HEK293 (cell line): ENCODE data around the gene HSF5.

Source experiments
- CTCF ChIA-PET: fragments of 350-600 bp; formaldehyde crosslinking; extraction: SDS; loops from one replicate; lab custom pipeline; 2021; ENCODE audit warnings: antibody characterized with exemption; lab: Yijun Ruan, JAX
- POLR2A ChIA-PET: fragments of 300-600 bp; formaldehyde crosslinking; extraction: SDS; loops from one replicate; lab custom pipeline; 2020; ENCODE audit warnings: antibody characterized with exemption, inconsistent platforms; lab: Yijun Ruan, JAX
- H3K27ac ChIP-seq: fragments of 200-500 bp; sonication (Bioruptor generic); 2 replicates; pipeline ENCODE4 v1.5.1; 2014; ENCODE audit warnings: low read depth, low read length, control low read depth, inconsistent platforms; ENCODE audit errors: extremely low read depth
- H3K36me3 ChIP-seq, 2 experiments: fragments of 200-500 bp in 1 of 2; sonication (Bioruptor generic) in 1 of 2; 1 replicate in 1 of 2; 2 replicates in 1 of 2; pipeline ENCODE4 v1.5.1; 2014 to 2017; ENCODE audit warnings: inconsistent platforms in 2 of 2, low read length in 2 of 2; ENCODE audit not compliant: control insufficient read depth in 2 of 2, insufficient read depth in 1 of 2
- H3K4me1 ChIP-seq: fragments of 200-500 bp; sonication (Bioruptor generic); 2 replicates; pipeline ENCODE4 v1.5.1; 2014; ENCODE audit warnings: mild to moderate bottlenecking, low read length, inconsistent platforms; ENCODE audit not compliant: control insufficient read depth, insufficient read depth
- H3K4me3 ChIP-seq: 2 replicates; pipeline ENCODE4 v1.5.1; 2011; ENCODE audit warnings: low read depth, mild to moderate bottlenecking, control low read depth, low read length, moderate library complexity
- H3K9me3 ChIP-seq: fragments of 200-500 bp; sonication (Bioruptor generic); 2 replicates; pipeline ENCODE4 v1.5.1; 2014; ENCODE audit warnings: low read depth, low read length, inconsistent platforms; ENCODE audit not compliant: control insufficient read depth, insufficient read depth
- EGR2 ChIP-seq: fragments of 450-650 bp; formaldehyde crosslinking; IDR thresholded peaks from 2 replicates; pipeline ENCODE4 v1.5.1; 2016; ENCODE audit warnings: low read depth, missing biosample characterization, missing genetic modification characterization
- FEZF1 ChIP-seq: fragments of 450-650 bp; formaldehyde crosslinking; IDR thresholded peaks from 2 replicates; pipeline ENCODE4 v1.5.1; 2016; ENCODE audit warnings: missing biosample characterization, missing genetic modification characterization
- KLF9 ChIP-seq: fragments of 450-650 bp; formaldehyde crosslinking; IDR thresholded peaks from 2 replicates; pipeline ENCODE4 v1.5.1; 2016; ENCODE audit warnings: missing biosample characterization, missing genetic modification characterization, low read depth
- RBAK ChIP-seq: fragments of 450-650 bp; formaldehyde crosslinking; IDR thresholded peaks from 2 replicates; pipeline ENCODE4 v1.5.1; 2016; ENCODE audit warnings: missing biosample characterization, missing genetic modification characterization
- SETDB1 ChIP-seq: IDR thresholded peaks from one replicate; pipeline ENCODE4 v1.6.1; 2017; ENCODE audit warnings: mild to moderate bottlenecking, low read length, moderate library complexity, mixed read lengths; ENCODE audit not compliant: insufficient read length
- TCF7L2 ChIP-seq: IDR thresholded peaks from 2 replicates; pipeline ENCODE4 v1.6.1; 2011; ENCODE audit warnings: low read depth, mild to moderate bottlenecking, inconsistent platforms, low read length, moderate library complexity, borderline replicate concordance
- ZBTB20 ChIP-seq: fragments of 450-650 bp; formaldehyde crosslinking; IDR thresholded peaks from 2 replicates; pipeline ENCODE4 v1.5.1; 2016; ENCODE audit warnings: missing biosample characterization, missing genetic modification characterization
- ZNF10 ChIP-seq: fragments of 450-650 bp; formaldehyde crosslinking; IDR thresholded peaks from 2 replicates; pipeline ENCODE4 v1.5.1; 2017; ENCODE audit warnings: missing biosample characterization, missing genetic modification characterization
- ZNF121 ChIP-seq: fragments of 450-650 bp; formaldehyde crosslinking; IDR thresholded peaks from 2 replicates; pipeline ENCODE4 v1.5.1; 2016; ENCODE audit warnings: missing biosample characterization, missing genetic modification characterization
- ZNF23 ChIP-seq: fragments of 450-650 bp; formaldehyde crosslinking; IDR thresholded peaks from 2 replicates; pipeline ENCODE4 v1.5.1; 2016; ENCODE audit warnings: missing biosample characterization, missing genetic modification characterization, borderline replicate concordance
- ZNF37A ChIP-seq: fragments of 450-650 bp; IDR thresholded peaks from 2 replicates; pipeline ENCODE4 v1.5.1; 2018; ENCODE audit warnings: missing biosample characterization, missing genetic modification characterization
- ZNF416 ChIP-seq: fragments of 450-650 bp; formaldehyde crosslinking; IDR thresholded peaks from 2 replicates; pipeline ENCODE4 v1.5.1; 2016; ENCODE audit warnings: missing biosample characterization, missing genetic modification characterization
- ZNF510 ChIP-seq: fragments of 450-650 bp; formaldehyde crosslinking; IDR thresholded peaks from 2 replicates; pipeline ENCODE4 v1.5.1; 2018; ENCODE audit warnings: mild to moderate bottlenecking, missing genetic modification characterization, missing biosample characterization; ENCODE audit not compliant: insufficient replicate concordance
- ZNF544 ChIP-seq: fragments of 450-650 bp; formaldehyde crosslinking; IDR thresholded peaks from 2 replicates; pipeline ENCODE4 v1.5.0; 2017; ENCODE audit warnings: missing biosample characterization, missing genetic modification characterization
- ZNF549 ChIP-seq: fragments of 450-650 bp; IDR thresholded peaks from 2 replicates; pipeline ENCODE4 v1.5.1; 2018; ENCODE audit warnings: missing biosample characterization, missing genetic modification characterization, mild to moderate bottlenecking, inconsistent platforms, moderate library complexity
- ZNF600 ChIP-seq: fragments of 450-650 bp; formaldehyde crosslinking; IDR thresholded peaks from 2 replicates; pipeline ENCODE4 v1.5.1; 2016; ENCODE audit warnings: missing biosample characterization, missing genetic modification characterization
- ZNF626 ChIP-seq: fragments of 450-650 bp; sonication (Bioruptor Pico); formaldehyde crosslinking; IDR thresholded peaks from 2 replicates; pipeline ENCODE4 v1.5.1; 2018; ENCODE audit warnings: missing biosample characterization, missing genetic modification characterization, inconsistent platforms
- ZNF768 ChIP-seq: fragments of 450-650 bp; formaldehyde crosslinking; IDR thresholded peaks from 2 replicates; pipeline ENCODE4 v1.5.1; 2018; ENCODE audit warnings: missing biosample characterization, mild to moderate bottlenecking, missing genetic modification characterization
- ZNF777 ChIP-seq: fragments of 450-650 bp; formaldehyde crosslinking; IDR thresholded peaks from 2 replicates; pipeline ENCODE4 v1.5.1; 2017; ENCODE audit warnings: missing biosample characterization, missing genetic modification characterization, borderline replicate concordance
- TF ChIP-seq, protein P1 (sequence below): fragments of 450-650 bp; formaldehyde crosslinking; IDR thresholded peaks from 2 replicates; pipeline ENCODE4 v1.5.1; 2016; ENCODE audit warnings: missing biosample characterization, missing genetic modification characterization
- TF ChIP-seq, protein P2 (sequence below): fragments of 450-650 bp; formaldehyde crosslinking; IDR thresholded peaks from 2 replicates; pipeline ENCODE4 v1.5.1; 2016; ENCODE audit warnings: missing biosample characterization, missing genetic modification characterization, borderline replicate concordance
- TF ChIP-seq, protein P3 (sequence below): fragments of 450-650 bp; formaldehyde crosslinking; IDR thresholded peaks from 2 replicates; pipeline ENCODE4 v1.5.1; 2016; ENCODE audit warnings: missing biosample characterization, missing genetic modification characterization
- TF ChIP-seq, protein P4 (sequence below): fragments of 450-650 bp; formaldehyde crosslinking; IDR thresholded peaks from 2 replicates; pipeline ENCODE4 v1.5.1; 2016; ENCODE audit warnings: missing biosample characterization, missing genetic modification characterization
- TF ChIP-seq, protein P5 (sequence below): fragments of 450-650 bp; formaldehyde crosslinking; IDR thresholded peaks from 2 replicates; pipeline ENCODE4 v1.5.1; 2016; ENCODE audit warnings: missing biosample characterization, missing genetic modification characterization

Gene HSF5

DNA sequence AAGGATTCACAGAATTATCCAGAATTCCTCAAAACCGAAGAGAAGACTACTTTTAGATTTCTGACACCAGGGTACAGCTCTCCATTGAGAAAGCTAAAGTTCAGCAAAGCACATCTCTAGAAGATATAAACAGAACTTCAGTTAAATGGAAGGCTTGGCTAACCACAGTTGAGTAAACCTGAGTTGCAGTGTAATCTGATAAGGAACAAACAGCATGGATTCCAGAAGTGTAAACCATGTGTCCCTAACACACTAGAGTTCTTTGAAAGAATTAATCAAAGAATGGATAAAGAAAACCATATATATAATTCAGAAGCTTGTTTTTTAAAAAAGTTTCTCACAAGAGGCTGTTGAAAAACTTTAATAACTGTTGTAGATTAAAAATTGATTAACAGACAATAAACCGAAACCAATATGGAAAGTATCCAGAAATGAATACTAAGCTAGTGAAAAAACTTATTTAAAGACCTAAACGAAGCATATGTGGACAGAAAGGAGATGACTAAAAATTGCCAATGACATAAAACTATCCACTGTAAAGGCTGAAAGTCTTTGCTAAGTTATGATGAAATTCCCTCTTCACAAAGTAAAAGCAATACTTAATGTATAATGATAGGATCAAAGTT lies 75.1 kb downstream of the HSF5 start:
- Histone ChIP-seq H3K4me3 (peak overlapping the region; percentile 17), H3K4me1 (peaks cover 29% of the 10 kb centered on the region), H3K36me3 (no peaks in the 10 kb centered on the region; a peak in 1 of 3 replicates), H3K9me3 (no peaks in the 10 kb centered on the region), H3K27ac (peak overlapping the region; percentile 25)
- POLR2A ChIA-PET, result interaction anchor here (0.5 to 5.4 kb wide), 2 partner anchors 52 to 60 kb away, joined by 3 to 130 read pairs; partner anchors contain the start of gene SUPT4H1
- CTCF ChIA-PET, result interaction anchor here (1.0 to 5.7 kb wide), 6 partner anchors 16 to 241 kb away, joined by 3 to 100 read pairs (median 4); partner anchors contain the start of gene SUPT4H1
- TF ChIP-seq, protein P1, sequence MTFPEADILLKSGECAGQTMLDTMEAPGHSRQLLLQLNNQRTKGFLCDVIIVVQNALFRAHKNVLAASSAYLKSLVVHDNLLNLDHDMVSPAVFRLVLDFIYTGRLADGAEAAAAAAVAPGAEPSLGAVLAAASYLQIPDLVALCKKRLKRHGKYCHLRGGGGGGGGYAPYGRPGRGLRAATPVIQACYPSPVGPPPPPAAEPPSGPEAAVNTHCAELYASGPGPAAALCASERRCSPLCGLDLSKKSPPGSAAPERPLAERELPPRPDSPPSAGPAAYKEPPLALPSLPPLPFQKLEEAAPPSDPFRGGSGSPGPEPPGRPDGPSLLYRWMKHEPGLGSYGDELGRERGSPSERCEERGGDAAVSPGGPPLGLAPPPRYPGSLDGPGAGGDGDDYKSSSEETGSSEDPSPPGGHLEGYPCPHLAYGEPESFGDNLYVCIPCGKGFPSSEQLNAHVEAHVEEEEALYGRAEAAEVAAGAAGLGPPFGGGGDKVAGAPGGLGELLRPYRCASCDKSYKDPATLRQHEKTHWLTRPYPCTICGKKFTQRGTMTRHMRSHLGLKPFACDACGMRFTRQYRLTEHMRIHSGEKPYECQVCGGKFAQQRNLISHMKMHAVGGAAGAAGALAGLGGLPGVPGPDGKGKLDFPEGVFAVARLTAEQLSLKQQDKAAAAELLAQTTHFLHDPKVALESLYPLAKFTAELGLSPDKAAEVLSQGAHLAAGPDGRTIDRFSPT (tag by site-specific recombination), result no peak
- no peak for TF ChIP-seq ZNF23
- TF ChIP-seq TCF7L2, result no peak
- TF ChIP-seq SETDB1, result no peak
- TF ChIP-seq ZNF549 (tag by site-specific recombination), result no peak
- no peak for TF ChIP-seq ZNF37A (tag by site-specific recombination)
- TF ChIP-seq ZNF777, result no peak
- TF ChIP-seq, protein P2, sequence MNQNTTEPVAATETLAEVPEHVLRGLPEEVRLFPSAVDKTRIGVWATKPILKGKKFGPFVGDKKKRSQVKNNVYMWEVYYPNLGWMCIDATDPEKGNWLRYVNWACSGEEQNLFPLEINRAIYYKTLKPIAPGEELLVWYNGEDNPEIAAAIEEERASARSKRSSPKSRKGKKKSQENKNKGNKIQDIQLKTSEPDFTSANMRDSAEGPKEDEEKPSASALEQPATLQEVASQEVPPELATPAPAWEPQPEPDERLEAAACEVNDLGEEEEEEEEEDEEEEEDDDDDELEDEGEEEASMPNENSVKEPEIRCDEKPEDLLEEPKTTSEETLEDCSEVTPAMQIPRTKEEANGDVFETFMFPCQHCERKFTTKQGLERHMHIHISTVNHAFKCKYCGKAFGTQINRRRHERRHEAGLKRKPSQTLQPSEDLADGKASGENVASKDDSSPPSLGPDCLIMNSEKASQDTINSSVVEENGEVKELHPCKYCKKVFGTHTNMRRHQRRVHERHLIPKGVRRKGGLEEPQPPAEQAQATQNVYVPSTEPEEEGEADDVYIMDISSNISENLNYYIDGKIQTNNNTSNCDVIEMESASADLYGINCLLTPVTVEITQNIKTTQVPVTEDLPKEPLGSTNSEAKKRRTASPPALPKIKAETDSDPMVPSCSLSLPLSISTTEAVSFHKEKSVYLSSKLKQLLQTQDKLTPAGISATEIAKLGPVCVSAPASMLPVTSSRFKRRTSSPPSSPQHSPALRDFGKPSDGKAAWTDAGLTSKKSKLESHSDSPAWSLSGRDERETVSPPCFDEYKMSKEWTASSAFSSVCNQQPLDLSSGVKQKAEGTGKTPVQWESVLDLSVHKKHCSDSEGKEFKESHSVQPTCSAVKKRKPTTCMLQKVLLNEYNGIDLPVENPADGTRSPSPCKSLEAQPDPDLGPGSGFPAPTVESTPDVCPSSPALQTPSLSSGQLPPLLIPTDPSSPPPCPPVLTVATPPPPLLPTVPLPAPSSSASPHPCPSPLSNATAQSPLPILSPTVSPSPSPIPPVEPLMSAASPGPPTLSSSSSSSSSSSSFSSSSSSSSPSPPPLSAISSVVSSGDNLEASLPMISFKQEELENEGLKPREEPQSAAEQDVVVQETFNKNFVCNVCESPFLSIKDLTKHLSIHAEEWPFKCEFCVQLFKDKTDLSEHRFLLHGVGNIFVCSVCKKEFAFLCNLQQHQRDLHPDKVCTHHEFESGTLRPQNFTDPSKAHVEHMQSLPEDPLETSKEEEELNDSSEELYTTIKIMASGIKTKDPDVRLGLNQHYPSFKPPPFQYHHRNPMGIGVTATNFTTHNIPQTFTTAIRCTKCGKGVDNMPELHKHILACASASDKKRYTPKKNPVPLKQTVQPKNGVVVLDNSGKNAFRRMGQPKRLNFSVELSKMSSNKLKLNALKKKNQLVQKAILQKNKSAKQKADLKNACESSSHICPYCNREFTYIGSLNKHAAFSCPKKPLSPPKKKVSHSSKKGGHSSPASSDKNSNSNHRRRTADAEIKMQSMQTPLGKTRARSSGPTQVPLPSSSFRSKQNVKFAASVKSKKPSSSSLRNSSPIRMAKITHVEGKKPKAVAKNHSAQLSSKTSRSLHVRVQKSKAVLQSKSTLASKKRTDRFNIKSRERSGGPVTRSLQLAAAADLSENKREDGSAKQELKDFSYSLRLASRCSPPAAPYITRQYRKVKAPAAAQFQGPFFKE (tag by site-specific recombination), result no peak
- TF ChIP-seq ZNF121 (tag by site-specific recombination), result no peak
- no peak for TF ChIP-seq ZNF510 (tag by site-specific recombination)
- TF ChIP-seq ZNF10 (tag by site-specific recombination), result 0 out of 2 replicates have a peak, but pooled peaks have one; percentile 8
- no peak for TF ChIP-seq ZNF416 (tag by site-specific recombination)
- no peak for TF ChIP-seq ZNF544 (tag by site-specific recombination)
- no peak for TF ChIP-seq FEZF1 (tag by site-specific recombination)
- peak; percentile 81 for TF ChIP-seq ZNF600 (tag by site-specific recombination)
- TF ChIP-seq RBAK (tag by site-specific recombination), result no peak
- TF ChIP-seq, protein P3, sequence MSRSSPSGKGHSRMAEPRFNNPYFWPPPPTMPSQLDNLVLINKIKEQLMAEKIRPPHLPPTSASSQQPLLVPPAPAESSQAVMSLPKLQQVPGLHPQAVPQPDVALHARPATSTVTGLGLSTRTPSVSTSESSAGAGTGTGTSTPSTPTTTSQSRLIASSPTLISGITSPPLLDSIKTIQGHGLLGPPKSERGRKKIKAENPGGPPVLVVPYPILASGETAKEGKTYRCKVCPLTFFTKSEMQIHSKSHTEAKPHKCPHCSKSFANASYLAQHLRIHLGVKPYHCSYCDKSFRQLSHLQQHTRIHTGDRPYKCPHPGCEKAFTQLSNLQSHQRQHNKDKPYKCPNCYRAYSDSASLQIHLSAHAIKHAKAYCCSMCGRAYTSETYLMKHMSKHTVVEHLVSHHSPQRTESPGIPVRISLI (tag by site-specific recombination), result no peak
- TF ChIP-seq ZNF626, result no peak
- no peak for TF ChIP-seq ZNF768 (tag by site-specific recombination)
- TF ChIP-seq EGR2, result no peak
- TF ChIP-seq ZBTB20 (tag by site-specific recombination), result no peak
- no peak for TF ChIP-seq KLF9 (tag by site-specific recombination)
- TF ChIP-seq, protein P4, sequence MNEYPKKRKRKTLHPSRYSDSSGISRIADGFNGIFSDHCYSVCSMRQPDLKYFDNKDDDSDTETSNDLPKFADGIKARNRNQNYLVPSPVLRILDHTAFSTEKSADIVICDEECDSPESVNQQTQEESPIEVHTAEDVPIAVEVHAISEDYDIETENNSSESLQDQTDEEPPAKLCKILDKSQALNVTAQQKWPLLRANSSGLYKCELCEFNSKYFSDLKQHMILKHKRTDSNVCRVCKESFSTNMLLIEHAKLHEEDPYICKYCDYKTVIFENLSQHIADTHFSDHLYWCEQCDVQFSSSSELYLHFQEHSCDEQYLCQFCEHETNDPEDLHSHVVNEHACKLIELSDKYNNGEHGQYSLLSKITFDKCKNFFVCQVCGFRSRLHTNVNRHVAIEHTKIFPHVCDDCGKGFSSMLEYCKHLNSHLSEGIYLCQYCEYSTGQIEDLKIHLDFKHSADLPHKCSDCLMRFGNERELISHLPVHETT, result no peak
- TF ChIP-seq, protein P5, sequence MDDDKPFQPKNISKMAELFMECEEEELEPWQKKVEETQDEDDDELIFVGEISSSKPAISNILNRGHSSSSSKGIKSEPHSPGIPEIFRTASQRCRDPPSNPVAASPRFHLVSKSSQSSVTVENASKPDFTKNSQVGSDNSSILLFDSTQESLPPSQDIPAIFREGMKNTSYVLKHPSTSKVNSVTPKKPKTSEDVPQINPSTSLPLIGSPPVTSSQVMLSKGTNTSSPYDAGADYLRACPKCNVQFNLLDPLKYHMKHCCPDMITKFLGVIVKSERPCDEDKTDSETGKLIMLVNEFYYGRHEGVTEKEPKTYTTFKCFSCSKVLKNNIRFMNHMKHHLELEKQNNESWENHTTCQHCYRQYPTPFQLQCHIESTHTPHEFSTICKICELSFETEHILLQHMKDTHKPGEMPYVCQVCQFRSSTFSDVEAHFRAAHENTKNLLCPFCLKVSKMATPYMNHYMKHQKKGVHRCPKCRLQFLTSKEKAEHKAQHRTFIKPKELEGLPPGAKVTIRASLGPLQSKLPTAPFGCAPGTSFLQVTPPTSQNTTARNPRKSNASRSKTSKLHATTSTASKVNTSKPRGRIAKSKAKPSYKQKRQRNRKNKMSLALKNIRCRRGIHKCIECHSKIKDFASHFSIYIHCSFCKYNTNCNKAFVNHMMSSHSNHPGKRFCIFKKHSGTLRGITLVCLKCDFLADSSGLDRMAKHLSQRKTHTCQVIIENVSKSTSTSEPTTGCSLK (tag by site-specific recombination), result no peak
